ENCODE data around the gene CMIP.

DNA sequence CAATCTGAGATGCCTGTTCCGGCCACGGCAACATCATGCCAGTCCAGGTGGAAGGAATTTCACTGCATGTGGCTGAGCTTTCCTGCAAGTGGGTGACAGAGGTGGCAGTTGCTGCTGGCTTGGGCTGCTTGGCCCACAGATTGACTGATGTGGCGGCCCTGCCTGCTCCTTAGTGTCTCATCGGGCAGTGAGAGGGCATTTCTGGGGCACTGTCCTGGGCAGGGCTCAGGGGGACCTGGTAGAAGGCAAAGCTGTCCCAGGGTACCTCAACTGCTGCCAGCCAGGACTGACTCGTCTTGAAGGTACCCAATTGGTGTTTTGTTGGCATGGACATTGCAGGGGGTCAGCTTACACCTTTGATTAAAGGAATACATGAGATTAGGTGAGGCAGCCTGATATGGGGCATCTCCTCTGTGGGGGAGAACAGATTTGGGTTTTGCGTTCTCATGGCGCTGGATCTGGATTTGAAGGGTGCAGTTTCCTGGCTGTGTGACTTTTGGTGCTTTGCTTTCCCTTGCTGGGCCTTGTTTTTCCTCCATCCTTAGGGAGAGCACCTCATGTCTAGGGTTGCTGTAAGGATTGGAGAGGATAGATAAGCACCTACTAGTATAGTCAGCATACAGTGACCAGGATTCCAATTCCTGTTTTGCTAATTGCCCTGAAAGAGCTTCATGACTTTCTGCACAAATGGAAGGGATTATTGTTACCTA, 5.4 kb downstream of the CMIP start:
- no peak for TF ChIP-seq CTCF (IDR thresholded peaks at IDR 0.05)
- TF ChIP-seq POLR2A (IDR thresholded peaks at IDR 0.05), result no peak
